Astrocyte of the cerebellum (primary cell): ENCODE results near the gene PCDH10.
A peak's percentile ranks its signal among the peaks of the same experiment; 100 is the strongest.

Experiments used
- DNase-seq: peaks from one replicate; pipeline ENCODE4 v3.0.0-alpha.2; 2011; ENCODE audit warnings: low read depth
- H3K4me3 ChIP-seq: 2 replicates; pipeline ENCODE4 v1.5.1; 2011; ENCODE audit warnings: mild to moderate bottlenecking, low read depth, low read length, moderate library complexity
- CTCF ChIP-seq: IDR thresholded peaks from 2 replicates; pipeline ENCODE4 v1.5.1; 2012; ENCODE audit warnings: low read length, low read depth, moderate library complexity, mild to moderate bottlenecking; ENCODE audit errors: missing control alignments
- in situ Hi-C: cut with HindIII; loops from 2 replicates; pipeline ENCODE4 v1.10.0; 2017; ENCODE audit warnings: low sequenced_read_pairs

PCDH10 gene

GRCh38 chr4:133154725-133155124 is 5.6 kb downstream of the PCDH10 start:
- in situ Hi-C loops = no loop called here
- TF ChIP-seq CTCF = peak; percentile 81

GRCh38 chr4:133156096-133156495 is 7.0 kb downstream of the PCDH10 start:
- TF ChIP-seq CTCF = peak; percentile 11
- in situ Hi-C loops = no loop called here
- H3K4me3 ChIP-seq = peak overlapping the region; percentile 1
- peak; percentile 75 for DNase-seq

More at GRCh38 chr4:133154725-133155124, 5.6 kb downstream of the PCDH10 start:
- H3K4me3 ChIP-seq = no peak overlapping the region
- DNase-seq = no peak

GRCh38 chr4:133156556-133156955 is 7.5 kb downstream of the PCDH10 start:
- TF ChIP-seq CTCF = no peak
- no peak overlapping the region for H3K4me3 ChIP-seq
- in situ Hi-C loops = no loop called here
- no peak for DNase-seq

- no peak for DNase-seq
- no peak overlapping the region for H3K4me3 ChIP-seq
- in situ Hi-C loops = no loop called here
- no peak for TF ChIP-seq CTCF
Measured at GRCh38 chr4:133157460-133158160, 8.5 kb downstream of the PCDH10 start.

GRCh38 chr4:133160853-133161252 is 11.8 kb downstream of the PCDH10 start:
- no peak overlapping the region for H3K4me3 ChIP-seq
- DNase-seq = no peak
- in situ Hi-C loops = no loop called here
- TF ChIP-seq CTCF = no peak

- TF ChIP-seq CTCF = no peak
- DNase-seq = no peak
- H3K4me3 ChIP-seq = no peak overlapping the region
- in situ Hi-C loops = no loop called here
Measured at GRCh38 chr4:133161570-133162295, 12.6 kb downstream of the PCDH10 start.
